HUES64 (cell line): ENCODE results near the gene ATP9A.

Source experiments
- H3K27ac ChIP-seq: 2 replicates; pipeline ENCODE4 v1.7.0; 2013; ENCODE audit warnings: low read depth, low read length, inconsistent platforms
- H3K27me3 ChIP-seq: 2 replicates; pipeline ENCODE4 v1.6.1; 2013; ENCODE audit warnings: mild to moderate bottlenecking, low read length; ENCODE audit not compliant: insufficient read depth
- H3K36me3 ChIP-seq: 2 replicates; pipeline ENCODE4 v1.6.1; 2013; ENCODE audit warnings: mild to moderate bottlenecking, low read length; ENCODE audit not compliant: insufficient read depth
- H3K4me1 ChIP-seq: 2 replicates; pipeline ENCODE4 v1.6.1; 2013; ENCODE audit warnings: mild to moderate bottlenecking, low read length, moderate library complexity; ENCODE audit not compliant: insufficient read depth
- H3K4me3 ChIP-seq: 2 replicates; pipeline ENCODE4 v1.5.1; 2013; ENCODE audit warnings: mild to moderate bottlenecking, low read length, moderate library complexity
- H3K9ac ChIP-seq: 2 replicates; pipeline ENCODE4 v1.6.1; 2013; ENCODE audit warnings: mild to moderate bottlenecking, low read depth, low read length
- H3K9me3 ChIP-seq: 2 replicates; pipeline ENCODE4 v1.6.1; 2013; ENCODE audit warnings: low read depth, low read length; ENCODE audit not compliant: insufficient read depth
- WGBS: fragments of 150-250, 120-280 bp; methylation state at CpG from one replicate; pipeline ENCODE4 v1.1.7; 2013; ENCODE audit warnings: missing lambda C conversion rate; 5-methylcytosine and 5-hydroxymethylcytosine counted together

Gene ATP9A

DNA sequence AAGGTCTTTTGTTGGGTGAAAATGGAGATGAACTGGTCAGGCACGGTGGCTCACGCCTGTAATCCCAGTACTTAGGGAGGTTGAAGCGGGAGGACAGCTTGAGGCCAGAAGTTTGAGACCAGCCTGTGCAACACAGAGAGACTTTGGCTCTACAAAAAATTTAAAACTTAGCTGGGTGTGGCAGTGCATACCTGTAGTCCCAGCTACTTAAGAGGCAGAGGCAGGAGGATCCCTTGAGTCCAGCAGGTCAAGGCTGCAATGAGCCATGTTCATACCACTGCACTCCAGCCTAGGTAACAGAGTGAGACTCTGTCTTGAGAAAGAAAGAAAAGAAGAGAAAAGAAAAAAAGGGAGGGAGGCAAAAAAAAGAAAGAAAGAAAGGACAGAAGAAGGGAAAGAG is 134.8 kb downstream of the ATP9A start:
- H3K9ac ChIP-seq, result no peak overlapping the region
- 88% methylated on average over 3 of the region's 3 CpGs for WGBS
- H3K27me3 ChIP-seq, result no peaks in the 10 kb centered on the region
- no peak overlapping the region for H3K4me3 ChIP-seq
- no peak overlapping the region for H3K27ac ChIP-seq
- H3K9me3 ChIP-seq, result no peaks in the 10 kb centered on the region
- H3K4me1 ChIP-seq, result no peaks in the 10 kb centered on the region
- no peaks in the 10 kb centered on the region for H3K36me3 ChIP-seq

- Histone ChIP-seq H3K4me3 (no peak overlapping the region), H3K27ac (no peak overlapping the region), H3K36me3 (no peaks in the 10 kb centered on the region), H3K9me3 (no peaks in the 10 kb centered on the region), H3K9ac (no peak overlapping the region), H3K27me3 (no peaks in the 10 kb centered on the region), H3K4me1 (no peaks in the 10 kb centered on the region)
- 94% methylated on average over 6 of the region's 6 CpGs for WGBS
These were observed 136.2 kb downstream of the ATP9A start for GRCh38 chr20:51631953-51632352.

DNA sequence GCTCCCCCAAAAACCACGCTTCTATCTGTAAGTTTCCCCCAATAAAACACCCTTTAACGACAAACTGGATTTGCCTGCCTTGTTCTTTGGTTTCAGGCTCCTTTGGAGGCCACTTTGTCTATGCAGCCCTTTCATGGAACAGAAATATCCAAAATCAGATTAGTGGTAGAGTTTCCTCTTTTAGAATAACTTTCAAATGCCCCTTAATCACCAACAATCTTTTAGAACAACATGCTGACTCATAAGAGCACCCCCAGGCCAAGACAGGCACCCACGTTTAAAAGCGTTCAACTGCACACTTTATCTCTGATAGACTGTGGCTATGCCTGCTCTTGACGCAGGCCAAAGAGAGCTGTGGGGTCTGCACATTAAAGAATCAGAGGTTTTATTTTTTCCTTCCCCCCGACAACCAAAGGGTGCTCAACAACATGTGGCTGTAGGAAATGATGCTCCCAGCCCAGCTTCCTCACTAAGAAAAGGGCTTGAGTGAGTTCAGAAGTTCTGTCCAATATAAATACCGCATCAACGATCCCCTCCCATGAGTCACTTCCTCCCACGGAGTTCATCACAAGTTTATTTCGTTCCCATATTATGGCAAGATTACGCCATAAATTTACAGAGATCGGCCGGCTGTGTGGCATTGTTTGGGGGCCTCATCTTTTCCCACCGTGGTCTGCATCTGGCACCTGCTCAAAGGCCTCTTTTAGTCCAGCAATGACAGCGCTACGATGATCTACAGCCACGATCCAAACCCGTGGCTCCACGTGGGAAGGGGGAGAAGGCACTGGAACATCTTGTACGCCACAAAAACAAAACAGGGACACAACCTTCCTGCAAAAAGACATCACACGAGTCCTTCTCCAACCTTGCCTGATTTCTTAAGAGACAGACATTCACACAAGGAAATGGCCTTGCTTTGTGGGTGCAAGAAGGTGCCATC is 136.9 kb downstream of the ATP9A start:
- H3K27ac ChIP-seq, result no peak overlapping the region
- H3K4me1 ChIP-seq, result no peaks in the 10 kb centered on the region
- H3K9ac ChIP-seq, result no peak overlapping the region
- H3K4me3 ChIP-seq, result no peak overlapping the region
- H3K36me3 ChIP-seq, result no peaks in the 10 kb centered on the region
- 94% methylated on average over 21 of the region's 21 CpGs for WGBS
- no peaks in the 10 kb centered on the region for H3K27me3 ChIP-seq
- no peaks in the 10 kb centered on the region for H3K9me3 ChIP-seq

DNA sequence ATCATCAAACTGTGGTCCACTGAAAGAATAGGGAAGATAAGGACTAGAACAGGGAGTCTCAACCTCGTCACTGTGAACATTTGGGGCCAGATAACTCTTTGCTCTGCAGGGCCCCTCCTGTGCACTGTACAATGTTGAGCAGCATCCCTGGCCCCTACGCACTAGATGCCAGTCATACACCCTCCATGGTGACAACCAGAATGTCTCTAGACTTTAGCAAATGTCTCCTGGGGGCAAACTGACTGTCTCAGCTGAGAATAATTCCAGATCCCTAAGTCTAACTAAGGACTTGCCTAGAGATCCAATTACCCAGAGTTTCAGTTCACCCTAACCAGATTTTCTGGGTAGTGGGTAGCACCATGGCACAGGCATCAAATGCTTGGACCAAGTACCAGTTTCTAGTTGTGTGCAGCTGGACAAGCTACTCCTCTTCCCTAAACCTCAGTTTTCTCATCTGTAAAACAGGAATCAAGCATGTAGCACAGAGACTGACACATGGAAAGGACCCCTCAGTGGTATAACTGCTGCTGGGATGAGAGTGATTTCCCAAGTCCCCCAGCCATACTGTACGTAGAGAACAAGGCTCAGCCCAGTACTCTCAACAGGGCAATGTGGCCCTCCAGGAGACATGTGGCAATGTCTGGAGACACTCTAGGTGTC is 138.7 kb downstream of the ATP9A start:
- Histone ChIP-seq H3K4me3 (no peak overlapping the region), H3K9me3 (no peaks in the 10 kb centered on the region), H3K27ac (no peak overlapping the region), H3K36me3 (no peaks in the 10 kb centered on the region), H3K4me1 (no peaks in the 10 kb centered on the region), H3K9ac (no peak overlapping the region), H3K27me3 (no peaks in the 10 kb centered on the region)
- WGBS, result 92% methylated on average over 3 of the region's 3 CpGs

DNA sequence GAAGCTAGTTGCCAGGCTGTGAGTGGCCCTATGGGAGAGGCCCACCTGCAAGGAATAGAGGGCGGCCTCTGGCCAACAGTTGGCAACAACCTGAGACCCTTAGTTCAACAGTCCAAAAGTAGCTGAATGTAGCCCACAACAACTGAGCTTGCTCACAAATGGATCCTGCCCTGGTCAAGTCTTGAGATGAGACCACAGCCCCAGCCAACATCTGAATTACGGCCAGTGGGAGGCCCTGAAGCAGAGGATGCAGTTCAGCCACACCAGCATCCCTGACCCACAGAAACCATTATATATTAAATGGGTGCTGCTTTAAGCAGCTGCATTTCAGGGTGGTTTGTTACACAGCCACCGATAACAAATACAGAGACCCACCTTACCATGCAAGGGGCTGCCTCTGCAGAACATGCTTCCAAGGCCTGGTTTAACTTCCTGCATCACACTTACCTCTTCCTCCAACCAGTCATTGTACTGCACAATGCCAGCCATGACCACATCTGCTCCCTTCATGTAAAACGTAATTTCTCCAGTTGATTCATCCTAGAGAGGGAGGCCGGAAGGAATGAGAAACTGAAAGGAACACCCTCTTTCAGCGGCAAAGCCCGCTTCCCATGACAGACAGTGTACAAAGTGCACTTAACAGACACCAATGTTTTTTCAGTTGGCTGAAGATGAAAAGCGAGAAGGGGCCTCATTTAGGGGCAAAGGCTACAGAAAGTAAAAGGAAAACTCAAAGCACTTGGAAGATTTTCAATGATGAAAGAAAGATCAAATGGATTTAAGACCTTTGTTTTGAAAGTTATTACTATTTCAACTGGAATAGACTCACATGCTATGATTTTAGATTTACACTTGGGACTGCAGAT is 139.4 kb downstream of the ATP9A start:
- WGBS, result 97% methylated on average over 8 of the region's 8 CpGs
- H3K27ac ChIP-seq, result no peak overlapping the region
- H3K9ac ChIP-seq, result no peak overlapping the region
- H3K27me3 ChIP-seq, result no peaks in the 10 kb centered on the region
- H3K4me1 ChIP-seq, result no peaks in the 10 kb centered on the region
- H3K36me3 ChIP-seq, result no peaks in the 10 kb centered on the region
- no peak overlapping the region for H3K4me3 ChIP-seq
- no peaks in the 10 kb centered on the region for H3K9me3 ChIP-seq

DNA sequence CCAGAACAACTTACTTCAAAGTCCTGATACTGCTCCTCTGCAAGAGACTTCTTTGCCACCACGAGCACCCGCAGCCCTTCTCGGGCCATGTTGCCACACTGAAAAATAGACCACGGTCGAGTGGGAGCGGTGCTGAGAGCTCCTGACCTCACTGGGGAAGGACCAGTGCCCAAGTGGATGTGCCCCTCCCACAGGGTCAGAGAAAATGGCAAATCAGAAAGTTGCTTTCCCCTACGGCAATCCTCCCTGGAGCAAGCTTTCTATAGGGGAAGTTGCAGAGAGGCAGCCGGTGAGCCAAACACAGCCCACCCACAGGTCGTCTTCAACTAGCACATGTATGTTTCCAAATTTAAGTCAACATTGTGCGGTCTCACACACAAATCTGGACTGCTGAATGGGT is 140.6 kb downstream of the ATP9A start:
- H3K4me1 ChIP-seq, result no peaks in the 10 kb centered on the region
- no peak overlapping the region for H3K4me3 ChIP-seq
- no peaks in the 10 kb centered on the region for H3K27me3 ChIP-seq
- no peaks in the 10 kb centered on the region for H3K9me3 ChIP-seq
- H3K36me3 ChIP-seq, result no peaks in the 10 kb centered on the region
- WGBS, result 92% methylated on average over 10 of the region's 10 CpGs
- H3K9ac ChIP-seq, result no peak overlapping the region
- no peak overlapping the region for H3K27ac ChIP-seq

DNA sequence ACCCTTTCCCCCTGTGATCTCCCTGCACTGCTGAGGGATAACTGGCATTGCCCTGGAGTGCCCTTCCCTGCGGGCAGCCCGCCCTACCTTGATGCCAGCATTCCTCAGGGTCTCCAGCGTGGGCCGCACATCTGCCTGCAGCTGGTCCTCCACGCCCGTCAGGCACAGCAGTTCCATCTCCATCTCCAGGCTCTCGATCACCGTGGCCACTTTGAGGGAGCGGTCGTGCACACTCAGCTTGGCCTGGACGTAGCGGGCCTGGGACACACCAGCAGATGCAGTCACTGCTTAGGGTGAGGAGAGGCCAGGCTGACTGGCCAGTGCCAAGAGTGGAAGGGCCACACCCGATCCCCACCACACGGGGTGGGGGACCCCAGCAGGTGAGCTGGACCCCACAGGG is 143.1 kb downstream of the ATP9A start:
- Histone ChIP-seq H3K9me3 (no peaks in the 10 kb centered on the region), H3K4me1 (no peaks in the 10 kb centered on the region), H3K9ac (no peak overlapping the region), H3K27me3 (no peaks in the 10 kb centered on the region), H3K27ac (no peak overlapping the region), H3K4me3 (no peak overlapping the region), H3K36me3 (no peaks in the 10 kb centered on the region)
- 92% methylated on average over 14 of the region's 14 CpGs for WGBS

GRCh38 chr20:51624157-51624731 is 143.9 kb downstream of the ATP9A start:
- H3K4me1 ChIP-seq, result no peaks in the 10 kb centered on the region
- no peaks in the 10 kb centered on the region for H3K9me3 ChIP-seq
- no peaks in the 10 kb centered on the region for H3K36me3 ChIP-seq
- no peak overlapping the region for H3K4me3 ChIP-seq
- no peaks in the 10 kb centered on the region for H3K27me3 ChIP-seq
- no peak overlapping the region for H3K27ac ChIP-seq
- H3K9ac ChIP-seq, result no peak overlapping the region
- WGBS, result 41% methylated on average over 17 of the region's 17 CpGs

- H3K4me3 ChIP-seq, result no peak overlapping the region
- H3K9ac ChIP-seq, result no peak overlapping the region
- no peaks in the 10 kb centered on the region for H3K36me3 ChIP-seq
- H3K27ac ChIP-seq, result no peak overlapping the region
- no peaks in the 10 kb centered on the region for H3K9me3 ChIP-seq
- 96% methylated on average over 9 of the region's 9 CpGs for WGBS
- no peaks in the 10 kb centered on the region for H3K4me1 ChIP-seq
- H3K27me3 ChIP-seq, result no peaks in the 10 kb centered on the region
These were observed 144.9 kb downstream of the ATP9A start for GRCh38 chr20:51623255-51623654.

DNA sequence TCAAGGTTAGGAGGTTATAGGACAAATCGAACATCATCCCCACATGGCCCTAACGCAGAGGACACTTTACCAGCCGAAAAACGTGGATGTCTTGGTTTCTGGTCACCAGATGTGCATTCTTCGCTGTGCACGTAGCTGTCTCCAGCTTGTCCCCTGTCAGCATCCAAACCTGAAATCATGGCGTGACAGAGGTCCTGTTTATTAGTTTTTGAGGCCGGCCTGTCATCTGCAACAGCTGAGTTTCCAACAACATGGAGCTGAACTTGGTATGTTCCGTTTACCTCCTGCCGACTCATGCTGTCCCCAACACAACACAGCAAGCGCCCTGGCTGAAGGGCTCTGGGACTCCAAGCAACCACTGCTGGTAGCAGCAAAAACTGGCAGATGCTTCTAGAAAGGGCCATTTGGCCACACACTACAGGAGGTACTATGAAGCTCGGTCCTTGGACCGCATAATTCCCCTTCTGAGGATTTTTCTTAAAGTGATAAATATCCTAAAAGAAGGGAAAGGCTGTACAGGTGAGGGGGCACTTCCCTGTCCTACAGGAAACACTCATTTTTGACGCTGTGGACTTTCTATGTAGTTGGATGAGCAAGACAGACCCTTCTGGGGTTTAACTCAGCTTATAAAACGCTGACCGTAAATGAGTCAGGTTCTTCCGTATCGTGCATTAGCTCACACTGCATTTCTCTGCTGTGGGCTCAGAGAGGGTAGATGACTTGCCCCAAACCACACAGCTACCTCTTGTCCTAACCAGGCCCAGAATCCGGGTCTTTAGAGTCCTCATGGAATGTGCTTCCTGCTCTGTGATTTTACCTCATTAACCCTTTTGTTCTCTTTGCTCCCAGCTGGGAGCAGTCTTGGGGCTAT is 146.0 kb downstream of the ATP9A start:
- Histone ChIP-seq H3K27ac (no peak overlapping the region), H3K9ac (no peak overlapping the region), H3K9me3 (no peaks in the 10 kb centered on the region), H3K4me1 (no peaks in the 10 kb centered on the region), H3K36me3 (no peaks in the 10 kb centered on the region), H3K4me3 (no peak overlapping the region), H3K27me3 (no peaks in the 10 kb centered on the region)
- 91% methylated on average over 19 of the region's 19 CpGs for WGBS
